Head of caudate nucleus (tissue), 42 donors: Measurements from ENCODE around the gene EDRF1.
A peak's percentile ranks its signal among the peaks of the same experiment; 100 is the strongest.
"Not testable (repeated sequence)": the region's sequence is repeated elsewhere in the genome, so short reads cannot be mapped to it uniquely, and the experiment has no call there.

Experiments
- DNase-seq, 42 donors: peaks; one replicate each; pipeline versions ENCODE4 v3.0.0 to v3.0.0-alpha.2; 2020 to 2021; ENCODE audit warnings: mixed read lengths in 7 of 42
- intact Hi-C: fragments of 100-400 bp; cut with DNase I; formaldehyde crosslinking; loops from one replicate; pipeline ENCODE4 v1.15.0; 2022

The EDRF1 gene, protein sequence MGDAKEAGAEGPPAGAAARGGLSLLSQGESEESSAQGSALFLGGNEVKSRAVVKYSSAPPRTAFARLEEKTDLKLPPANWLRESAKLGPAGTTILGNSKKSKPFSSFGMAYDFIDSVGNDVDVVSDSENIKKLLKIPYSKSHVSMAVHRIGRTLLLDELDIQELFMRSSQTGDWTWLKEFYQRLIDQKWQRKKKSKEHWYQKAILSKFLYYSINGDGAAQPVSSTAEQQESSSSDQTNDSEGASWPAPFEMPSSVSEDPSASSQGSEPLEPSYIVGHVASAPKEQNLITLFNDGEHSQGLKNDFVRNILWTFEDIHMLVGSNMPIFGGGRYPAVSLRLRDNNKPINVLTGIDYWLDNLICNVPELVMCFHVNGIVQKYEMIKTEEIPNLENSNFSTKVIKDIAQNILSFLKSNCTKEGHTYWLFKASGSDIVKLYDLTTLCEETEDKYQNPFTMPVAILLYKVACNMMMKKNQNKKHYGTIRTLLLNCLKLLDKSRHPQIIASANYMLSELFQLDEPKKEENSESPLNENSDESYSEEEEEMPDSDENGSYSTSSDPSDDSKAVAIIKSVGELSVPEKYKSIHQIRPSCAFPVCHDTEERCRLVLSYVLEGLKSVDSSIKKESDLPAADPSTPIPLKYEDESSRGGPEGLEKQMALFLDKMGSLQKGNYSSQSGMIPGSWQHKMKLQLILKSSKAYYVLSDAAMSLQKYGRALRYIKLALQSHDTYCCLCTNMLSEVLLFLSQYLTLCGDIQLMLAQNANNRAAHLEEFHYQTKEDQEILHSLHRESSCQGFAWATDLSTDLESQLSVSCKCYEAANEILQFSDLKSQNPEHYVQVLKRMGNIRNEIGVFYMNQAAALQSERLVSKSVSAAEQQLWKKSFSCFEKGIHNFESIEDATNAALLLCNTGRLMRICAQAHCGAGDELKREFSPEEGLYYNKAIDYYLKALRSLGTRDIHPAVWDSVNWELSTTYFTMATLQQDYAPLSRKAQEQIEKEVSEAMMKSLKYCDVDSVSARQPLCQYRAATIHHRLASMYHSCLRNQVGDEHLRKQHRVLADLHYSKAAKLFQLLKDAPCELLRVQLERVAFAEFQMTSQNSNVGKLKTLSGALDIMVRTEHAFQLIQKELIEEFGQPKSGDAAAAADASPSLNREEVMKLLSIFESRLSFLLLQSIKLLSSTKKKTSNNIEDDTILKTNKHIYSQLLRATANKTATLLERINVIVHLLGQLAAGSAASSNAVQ

DNA sequence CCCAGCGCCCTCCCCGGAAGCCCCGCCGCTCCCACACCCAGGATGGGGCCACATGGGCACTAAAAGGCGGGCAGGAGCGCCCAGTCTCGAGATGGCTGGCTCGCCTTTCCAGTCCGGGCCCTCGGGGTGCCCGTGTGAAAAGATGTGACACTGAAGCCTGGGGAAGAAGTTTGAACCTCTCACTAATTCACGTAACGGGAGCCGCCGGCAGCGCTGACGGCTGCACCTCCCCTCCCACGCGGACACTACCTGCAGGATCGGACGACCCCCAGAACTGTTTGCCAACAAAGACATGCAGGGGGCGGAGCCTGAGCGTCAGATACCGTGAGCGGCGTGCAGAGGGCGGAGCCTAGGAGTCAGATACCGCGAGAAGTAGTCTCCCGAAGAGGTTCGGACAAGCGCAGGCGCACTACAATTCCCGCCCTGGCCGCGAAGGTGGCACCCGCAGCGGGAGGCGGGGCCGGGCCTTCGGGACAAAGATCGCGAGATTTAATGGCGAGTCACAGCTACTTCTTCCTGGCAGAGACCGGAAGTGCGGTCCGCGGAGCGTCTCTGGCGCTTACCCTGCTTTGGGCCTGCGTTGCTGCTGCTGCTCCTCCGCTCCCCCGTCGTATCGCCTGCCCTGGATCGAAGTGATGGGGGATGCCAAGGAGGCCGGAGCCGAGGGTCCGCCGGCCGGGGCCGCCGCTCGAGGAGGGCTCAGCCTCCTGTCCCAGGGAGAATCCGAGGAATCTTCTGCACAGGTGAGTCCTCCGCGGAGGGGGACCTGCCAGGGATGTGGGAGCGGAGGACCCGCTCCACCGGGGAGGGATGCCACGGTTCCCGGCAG lies at the start of gene EDRF1:
Gene EDRF1 (plus strand): TSS at position 537 of the 829 bp plus-strand sequence. CDS start 99 bp downstream, at position 636.
- DNase-seq: peak; percentile 97 to 100 (median 99)
- intact Hi-C loops: no loop called here

DNA sequence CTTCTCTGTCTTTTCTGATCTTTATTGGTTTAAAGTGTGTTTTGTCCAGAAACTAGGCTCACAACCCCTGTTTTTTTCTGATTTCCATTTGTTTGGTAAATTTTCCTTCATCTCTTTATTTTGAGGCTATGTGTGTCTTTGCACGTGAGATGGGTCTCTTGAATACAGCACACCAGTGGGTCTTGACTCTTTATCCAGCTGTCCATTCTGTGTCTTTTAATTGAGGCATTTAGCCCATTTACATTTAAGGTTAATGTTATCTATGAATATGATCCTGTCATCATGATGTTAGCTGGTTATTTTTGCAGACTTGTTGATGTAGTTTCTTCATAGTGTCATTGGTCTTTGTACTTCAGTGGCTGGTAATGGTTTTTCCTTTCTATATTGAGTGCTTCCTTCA lies 46.6 kb upstream of the EDRF1 start:
- no peak for DNase-seq

DNA sequence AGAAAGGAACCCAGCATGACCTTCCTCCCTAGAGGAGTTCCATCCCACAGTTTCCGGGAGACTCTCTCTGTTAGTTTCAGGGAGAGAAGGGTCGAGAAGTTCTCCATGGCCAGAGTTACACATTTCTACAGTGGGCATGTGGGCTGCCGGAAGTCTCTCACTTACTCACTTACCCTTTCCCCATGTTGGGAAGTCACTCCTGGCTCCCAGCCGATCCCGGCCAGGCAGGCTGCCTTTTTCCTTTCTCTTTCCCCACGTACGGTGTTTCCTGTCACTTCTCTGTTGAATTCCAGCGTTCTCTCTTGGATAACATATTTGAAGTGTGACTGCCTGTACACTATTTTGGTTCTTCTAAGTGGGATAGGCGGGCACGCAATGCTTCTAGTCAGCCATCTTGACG lies 40.1 kb upstream of the EDRF1 start:
- intact Hi-C loops: no loop called here

More for the DNA sequence above, 46.6 kb upstream of the EDRF1 start:
- intact Hi-C loops: no loop called here

DNA sequence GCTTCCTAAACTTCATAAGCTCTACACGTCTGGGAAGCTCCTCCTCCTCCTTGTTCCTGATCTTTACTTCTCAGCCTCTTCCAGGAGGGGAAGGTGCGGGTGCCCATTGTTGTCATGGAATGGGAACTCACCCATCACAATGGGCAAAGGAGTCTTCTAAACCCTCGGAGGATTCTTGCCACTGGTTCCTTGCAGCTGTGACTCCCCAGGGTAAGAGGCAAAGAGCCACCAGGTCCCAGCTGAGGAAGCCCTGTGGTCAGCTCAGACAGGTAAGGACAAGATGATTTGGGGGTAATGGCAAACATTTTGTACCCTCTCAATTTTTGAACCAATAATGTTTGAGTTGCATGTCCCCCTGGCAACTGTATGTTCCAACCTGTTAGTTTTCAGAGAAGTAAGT lies 36.4 kb upstream of the EDRF1 start, which contains the start of gene TEX36:
Gene TEX36 (minus strand): TSS at position 101 of the 400 bp plus-strand sequence. CDS start 174 bp downstream, outside the sequence.
- intact Hi-C loops: no loop called here

More for the DNA sequence above, 40.1 kb upstream of the EDRF1 start:
- DNase-seq: no peak

DNA sequence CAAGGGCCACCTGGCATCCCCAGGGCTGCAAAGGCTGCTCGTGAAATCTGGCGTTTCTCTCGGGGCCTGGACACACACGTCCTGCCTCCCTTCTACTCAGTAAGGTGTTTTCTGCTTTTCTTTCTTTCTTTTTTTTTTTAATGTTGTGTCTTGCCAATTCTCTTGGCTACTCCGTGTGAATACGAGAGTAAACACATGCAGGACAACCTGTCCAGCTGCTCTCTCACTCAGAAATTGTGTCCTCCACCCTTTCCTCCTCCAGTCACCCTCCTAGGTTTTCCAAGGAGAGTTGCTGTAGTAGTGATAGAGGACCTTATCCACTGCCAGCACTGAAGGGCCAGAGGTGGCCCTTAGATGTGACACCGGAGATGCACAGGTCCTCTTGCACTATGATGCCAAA lies 35.7 kb upstream of the EDRF1 start:
- intact Hi-C loops: no loop called here
- no peak for DNase-seq

More for the DNA sequence above, 36.4 kb upstream of the EDRF1 start, which contains the start of gene TEX36:
- no peak for DNase-seq

DNA sequence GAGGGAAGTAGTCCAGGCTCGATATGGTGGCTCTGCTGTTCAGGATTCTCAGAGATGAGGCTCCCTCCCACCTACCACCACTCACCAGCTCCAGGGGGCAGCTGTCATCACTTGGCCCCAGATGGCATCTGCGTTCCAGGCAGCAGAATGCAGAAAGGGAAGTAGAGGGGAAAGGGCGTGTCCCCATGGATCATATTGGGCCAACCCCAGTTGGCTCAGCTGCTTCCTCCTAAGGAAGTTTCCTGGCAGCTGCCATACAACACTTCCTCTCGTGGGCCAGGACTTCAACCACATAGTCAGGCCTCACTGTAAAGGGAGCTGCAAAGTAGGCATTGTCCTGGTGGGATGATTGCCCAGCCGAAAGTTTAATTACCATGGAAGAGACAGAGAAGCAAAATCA lies 34.9 kb upstream of the EDRF1 start:
- no peak for DNase-seq
- intact Hi-C loops: no loop called here

DNA sequence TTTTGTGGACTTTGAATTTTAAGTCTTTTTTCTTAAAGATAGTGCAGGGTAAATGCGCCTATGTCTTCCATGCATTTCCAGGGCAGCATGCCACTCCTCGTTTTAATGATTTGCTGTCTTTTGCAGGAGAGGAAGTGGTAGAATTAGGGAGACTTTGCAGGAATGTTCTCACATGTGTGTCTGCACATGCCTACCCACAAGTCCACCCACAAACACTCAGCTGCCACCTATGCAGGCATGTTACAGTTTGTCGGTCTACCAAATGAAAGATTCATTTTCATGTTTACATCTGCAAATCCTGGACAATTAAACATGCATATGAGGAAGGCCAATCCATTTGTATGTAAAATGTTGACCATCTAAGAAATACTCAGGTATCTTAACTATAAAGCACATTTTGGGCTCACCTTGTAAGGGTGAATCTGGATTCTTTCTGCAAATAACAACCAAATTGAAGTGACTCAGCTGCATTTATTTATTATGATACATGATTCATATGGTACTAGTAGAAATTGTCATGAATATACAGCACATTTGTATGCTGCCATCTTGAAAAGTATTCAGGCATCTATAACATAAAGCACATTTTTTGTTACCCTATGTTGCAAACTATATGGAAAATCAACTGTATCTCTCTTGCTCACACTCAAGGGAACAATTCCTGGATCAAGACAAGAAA lies 31.9 kb upstream of the EDRF1 start:
- no peak for DNase-seq

DNA sequence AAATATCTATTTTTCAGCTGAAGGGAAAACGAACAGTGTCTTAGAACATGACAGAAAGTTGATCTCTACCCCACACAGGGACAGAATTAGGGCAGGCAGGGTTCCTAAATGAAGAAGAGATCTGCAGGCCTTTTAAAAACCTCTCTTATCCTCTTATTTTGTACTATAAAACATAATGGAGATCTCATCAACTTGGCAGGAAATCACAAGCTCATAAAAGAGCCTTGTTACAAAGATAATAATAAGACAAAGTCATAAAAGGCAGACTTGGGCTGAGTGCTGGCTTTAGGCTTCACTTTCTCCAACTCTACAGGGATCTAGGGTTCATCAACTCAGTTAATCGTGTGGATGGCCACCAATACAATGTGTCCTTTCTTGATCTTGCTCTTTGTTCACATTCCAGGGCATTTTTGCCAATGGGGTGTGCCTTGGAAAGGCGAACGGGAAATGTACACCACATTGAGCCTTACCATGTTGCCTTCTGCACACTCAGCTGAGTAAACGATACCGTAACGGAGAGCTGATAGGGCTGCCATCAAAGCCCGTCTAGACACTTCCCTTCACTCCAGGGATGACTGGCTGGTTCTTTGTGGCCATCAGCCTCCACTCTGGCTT lies 29.4 kb upstream of the EDRF1 start:
- intact Hi-C loops: no loop called here

More for the DNA sequence above, 31.9 kb upstream of the EDRF1 start:
- intact Hi-C loops: no loop called here

DNA sequence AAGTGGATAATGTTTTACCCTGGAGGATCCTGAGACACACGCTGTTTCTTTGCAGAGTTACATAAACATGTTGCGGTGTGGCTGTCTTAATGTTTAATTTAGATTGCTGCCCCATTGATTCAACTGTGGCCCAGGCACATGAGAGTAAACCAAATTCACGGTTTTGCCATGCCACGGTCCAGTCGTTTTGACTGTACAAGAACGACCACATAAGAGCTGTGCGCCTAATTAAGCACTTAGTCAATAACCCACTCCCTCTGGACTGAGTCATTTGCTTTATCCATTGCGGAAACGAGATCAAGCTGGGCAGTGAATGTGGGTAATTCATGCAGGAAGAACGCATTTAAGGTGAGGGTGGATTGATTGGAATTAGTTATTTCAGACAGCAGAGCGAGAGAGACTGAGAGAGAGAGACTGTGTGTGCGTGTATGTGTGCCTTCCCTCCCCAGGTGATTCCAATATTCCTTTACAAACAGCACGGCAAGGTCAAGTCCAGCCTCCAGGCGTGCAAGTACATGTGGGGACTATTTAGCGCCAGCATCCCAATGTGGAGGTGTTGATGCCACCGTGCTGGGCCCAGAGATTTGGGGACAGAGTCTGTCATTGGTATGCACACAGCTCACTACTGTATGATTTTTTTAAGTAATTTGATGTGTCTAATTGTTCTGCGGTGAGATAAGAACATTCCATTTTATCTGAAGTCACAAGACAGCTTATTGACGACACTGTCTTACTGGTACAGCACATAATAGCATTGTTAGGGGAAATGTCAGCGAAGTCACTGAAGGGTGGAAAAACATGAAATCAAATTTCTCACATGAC lies 28.1 kb upstream of the EDRF1 start:
- no peak for DNase-seq
- intact Hi-C loops: no loop called here

More for the DNA sequence above, 29.4 kb upstream of the EDRF1 start:
- no peak for DNase-seq

DNA sequence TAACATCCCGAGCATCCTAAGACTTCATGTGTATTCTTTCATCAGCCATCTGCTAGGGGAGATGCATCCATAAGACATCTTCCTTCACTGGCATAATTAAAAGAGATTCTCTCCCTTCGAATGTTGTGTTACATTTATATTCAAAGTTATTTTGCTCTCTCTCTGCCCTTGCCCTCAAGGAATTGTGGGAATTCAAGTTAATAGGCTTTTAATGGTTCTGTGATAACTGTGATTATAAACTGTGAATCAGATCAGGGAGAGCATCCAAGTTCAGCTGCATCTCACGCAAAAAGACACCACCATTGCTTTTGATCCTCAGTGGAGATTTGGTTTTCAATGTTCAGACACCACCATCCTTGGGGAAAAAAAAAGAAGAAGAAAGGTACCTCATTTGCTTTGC lies 27.3 kb upstream of the EDRF1 start:
- no peak for DNase-seq
- intact Hi-C loops: no loop called here

DNA sequence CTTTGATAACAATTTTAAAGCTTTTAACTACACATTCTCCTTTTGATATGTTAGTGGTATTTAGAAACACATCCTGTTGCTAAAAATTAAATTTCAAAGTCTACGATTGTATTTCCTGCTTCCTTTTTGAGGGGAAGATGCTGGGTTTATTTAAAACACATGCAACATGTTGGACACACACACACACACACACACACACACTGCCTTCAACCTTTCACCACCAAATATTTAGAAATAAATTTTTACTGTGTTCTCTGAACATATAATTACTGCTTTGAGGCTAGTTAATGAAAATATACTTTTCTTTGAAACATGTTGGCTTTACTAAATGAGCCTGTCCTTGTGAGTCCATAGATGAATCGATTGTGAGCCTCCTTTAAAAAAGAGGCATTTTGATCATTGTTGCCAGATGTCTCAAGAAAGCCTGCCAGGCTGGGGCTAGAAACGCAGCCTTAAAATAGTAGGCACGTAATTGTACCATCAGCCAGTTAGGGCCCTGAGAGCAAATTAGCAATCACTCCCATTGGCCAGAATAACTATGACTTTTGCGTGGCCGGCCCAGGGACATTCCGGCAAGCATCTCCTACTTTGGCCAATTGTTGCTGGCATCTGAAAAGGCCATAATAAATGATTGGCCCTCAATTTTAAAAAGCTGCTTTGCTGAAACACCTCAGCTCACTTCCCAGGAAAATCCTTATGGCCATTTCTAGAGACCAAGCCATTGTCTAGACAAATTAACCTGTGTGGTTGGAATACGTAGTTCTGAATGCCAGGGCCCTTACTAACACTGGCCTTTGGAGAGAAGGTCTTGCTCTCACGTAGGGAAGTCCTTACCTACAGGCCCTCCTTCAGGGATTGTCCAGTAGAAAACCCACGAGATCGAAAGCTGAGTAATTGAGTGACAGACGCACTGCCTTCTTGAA lies 26.6 kb upstream of the EDRF1 start:
- intact Hi-C loops: no loop called here
- DNase-seq: no peak

DNA sequence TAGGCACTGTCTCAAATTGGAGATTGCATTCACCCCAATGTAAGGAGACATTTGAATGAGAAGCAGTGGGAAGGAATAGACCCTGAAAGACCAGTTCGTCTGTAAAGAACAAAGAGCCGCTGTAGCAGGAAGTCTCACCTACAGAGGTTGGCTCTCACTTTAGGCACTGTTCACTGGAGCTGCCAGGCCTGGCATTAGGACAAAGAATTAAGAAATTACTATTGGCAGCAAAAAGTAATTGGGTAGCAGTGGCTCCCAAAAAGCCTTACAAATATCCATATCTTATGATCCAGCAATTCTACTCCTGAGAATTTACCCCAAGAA lies 26.0 kb upstream of the EDRF1 start:
- intact Hi-C loops: no loop called here
- DNase-seq: no peak

DNA sequence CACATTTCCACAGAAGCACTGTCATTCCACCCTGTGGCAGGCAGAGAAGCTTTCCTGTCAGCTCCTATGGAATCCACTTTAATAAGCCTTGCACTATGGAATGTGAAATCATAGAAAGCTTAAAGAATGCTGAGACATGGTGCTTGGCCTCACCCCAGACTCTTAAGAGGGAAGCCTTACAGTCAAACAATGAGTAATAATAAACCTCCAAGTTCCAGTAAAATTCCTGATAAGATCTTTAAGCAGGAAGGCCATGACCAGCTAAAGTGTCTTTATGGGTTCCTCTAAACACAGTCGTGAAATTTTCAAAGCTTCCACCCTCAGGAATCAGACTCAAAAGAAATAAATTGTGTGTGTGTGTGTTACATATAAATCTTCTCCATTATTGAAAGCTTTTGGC lies 24.6 kb upstream of the EDRF1 start:
- intact Hi-C loops: no loop called here
- DNase-seq: no peak

DNA sequence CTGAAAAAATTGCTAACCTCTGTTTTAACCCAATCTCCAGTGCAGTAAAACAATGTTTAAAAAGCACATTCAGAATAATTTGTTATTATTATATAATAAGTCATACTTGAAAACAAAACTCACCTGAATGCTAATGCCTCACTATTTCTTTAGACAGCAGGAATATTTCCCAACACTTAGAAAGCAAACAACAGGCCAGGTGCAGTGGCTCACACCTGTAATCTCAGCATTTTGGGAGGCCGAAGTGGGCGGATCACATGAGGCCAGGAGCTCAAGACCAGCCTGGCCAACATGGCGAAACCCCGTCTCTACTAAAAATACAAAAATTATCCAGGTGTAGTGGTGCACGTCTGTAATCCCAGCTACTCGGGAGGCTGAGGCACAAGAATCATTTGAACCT lies 22.6 kb upstream of the EDRF1 start:
- intact Hi-C loops, DNase-seq: not testable (repeated sequence)

DNA sequence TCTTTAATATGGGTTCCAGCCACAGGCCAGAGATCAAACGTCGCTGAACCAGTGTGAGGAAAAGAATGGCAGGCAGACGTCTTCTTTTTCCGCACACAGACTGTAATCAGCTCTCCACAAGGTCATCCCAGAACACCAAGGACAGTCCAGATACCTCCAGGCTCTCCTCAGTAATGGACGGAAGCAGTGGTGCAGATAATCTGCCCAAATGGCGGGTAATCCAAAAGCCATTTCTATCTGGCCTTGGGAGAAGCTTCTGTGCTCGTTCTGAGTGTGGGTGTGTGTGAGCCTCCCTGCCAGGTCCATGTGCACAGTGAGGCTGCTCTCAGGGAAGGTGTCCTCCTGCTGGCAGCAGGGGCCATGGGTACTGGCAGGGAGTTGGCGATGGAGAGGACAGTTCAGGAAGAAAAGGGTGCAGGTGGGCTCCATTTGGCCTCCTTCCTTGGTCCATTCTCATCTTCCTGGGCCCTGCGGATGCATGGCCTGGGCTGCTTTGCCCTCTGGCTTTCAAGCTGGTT lies 21.0 kb upstream of the EDRF1 start:
- DNase-seq: no peak
- intact Hi-C loops: no loop called here
